HCT116 (cell line): ENCODE data around the gene BPTF. TPM values are rescaled to one million over a fixed set of nuclear protein-coding genes. Genes with fewer than 3 reads are reported as not detected.

Source experiments
- ATAC-seq: fragments of 200-7000 bp; cut with Tn5 transposase; 2 replicates; pipeline ENCODE4 v1.9.1; 2020; ENCODE audit warnings: mild to moderate bottlenecking, moderate library complexity
- BruUV-seq: library from RNA; stranded (reverse); fragments of 400-500 nt; replicated peaks from 2 replicates; lab custom pipeline; 2021; lab: Mats Ljungman, UMichigan
- CTCF ChIA-PET: fragments of 300-600 bp; sonication (Branson Sonifier 250); formaldehyde crosslinking; loops from one replicate; lab custom pipeline; 2021; ENCODE audit warnings: antibody characterized with exemption; lab: Charles Lee
- POLR2A ChIA-PET: fragments of 300-600, 350-600 bp; sonication (Branson Sonifier 250); formaldehyde crosslinking; loops from one replicate; lab custom pipeline; 2021; ENCODE audit warnings: antibody characterized with exemption; lab: Charles Lee
- RAD21 ChIA-PET, 2 experiments: fragments of 300-600 bp; sonication (Branson Sonifier 250); formaldehyde crosslinking; loops; one replicate each; lab custom pipeline; 2023; ENCODE audit warnings: low total read pairs in 2 of 2; ENCODE audit not compliant: uncharacterized antibody in 2 of 2, unreplicated experiment in 2 of 2, low non-redundant PET in 1 of 2; lab: Charles Lee
- DNase-seq: peaks from one replicate; pipeline ENCODE4 v3.0.0-alpha.2; 2010; ENCODE audit warnings: low read depth, low spot score
- H2AFZ ChIP-seq: fragments of 200-600 bp; shearing (Covaris generic), sonication (generic); 2 replicates; pipeline ENCODE4 v1.6.1; 2017; ENCODE audit warnings: low read depth, mixed run types, mixed read lengths, antibody characterized with exemption, low read length; ENCODE audit not compliant: poor library complexity, severe bottlenecking
- H3K27ac ChIP-seq: 2 replicates; pipeline ENCODE4 v1.5.1; 2012; ENCODE audit warnings: low read depth, low read length
- H3K27me3 ChIP-seq: fragments of 200-600 bp; sonication (generic); 2 replicates; pipeline ENCODE4 v1.6.1; 2016; ENCODE audit warnings: mixed run types, low read length, mixed read lengths; ENCODE audit not compliant: insufficient read depth
- H3K36me3 ChIP-seq, 2 experiments: fragments of 200-500 bp in 1 of 2; fragments of 200-600 bp in 1 of 2; sonication (Bioruptor generic) in 1 of 2; sonication (generic) in 1 of 2; 2 replicates each; pipeline versions ENCODE4 v1.5.1 to v1.6.1; 2014 to 2016; ENCODE audit warnings: low read length in 2 of 2, inconsistent platforms in 1 of 2, mixed read lengths in 1 of 2, mixed run types in 1 of 2; ENCODE audit not compliant: insufficient read depth in 2 of 2, control insufficient read depth in 1 of 2
- H3K4me1 ChIP-seq, 2 experiments: fragments of 200-600 bp in 1 of 2; sonication (generic) in 1 of 2; 2 replicates each; pipeline versions ENCODE4 v1.5.1 to v1.6.1; 2012 to 2017; ENCODE audit warnings: low read length in 2 of 2, inconsistent platforms in 1 of 2, mild to moderate bottlenecking in 1 of 2, mixed read lengths in 1 of 2, mixed run types in 1 of 2, moderate library complexity in 1 of 2; ENCODE audit not compliant: insufficient read depth in 2 of 2, control insufficient read depth in 1 of 2
- H3K4me2 ChIP-seq: fragments of 200-600 bp; sonication (generic); 2 replicates; pipeline ENCODE4 v1.6.1; 2017; ENCODE audit warnings: mixed run types, low read length, mixed read lengths
- H3K4me3 ChIP-seq, 2 experiments: fragments of 200-600 bp in 1 of 2; sonication (generic) in 1 of 2; replicated peaks in 1 of 2; 2 replicates each; pipeline ENCODE4 v1.5.1; 2011 to 2016; ENCODE audit warnings: low read length in 2 of 2, control low read depth in 1 of 2, low read depth in 1 of 2, mild to moderate bottlenecking in 1 of 2, mixed read lengths in 1 of 2, mixed run types in 1 of 2
- H3K79me2 ChIP-seq: fragments of 200-600 bp; sonication (generic); 2 replicates; pipeline ENCODE4 v1.6.1; 2017; ENCODE audit warnings: mild to moderate bottlenecking, mixed run types, low read length, moderate library complexity, mixed read lengths; ENCODE audit not compliant: insufficient read depth
- H3K9ac ChIP-seq: fragments of 200-600 bp; sonication (generic); 2 replicates; pipeline ENCODE4 v1.6.1; 2016; ENCODE audit warnings: low read length, mixed read lengths
- H3K9me2 ChIP-seq: fragments of 200-600 bp; sonication (generic), shearing (Covaris generic); 2 replicates; pipeline ENCODE4 v1.6.1; 2017; ENCODE audit warnings: mixed run types, mild to moderate bottlenecking, moderate library complexity; ENCODE audit not compliant: insufficient read depth
- H3K9me3 ChIP-seq, 2 experiments: fragments of 200-500 bp in 1 of 2; fragments of 200-600 bp in 1 of 2; sonication (Bioruptor generic) in 1 of 2; sonication (generic) in 1 of 2; 2 replicates each; pipeline ENCODE4 v1.6.1; 2014 to 2017; ENCODE audit warnings: low read length in 2 of 2, mixed read lengths in 2 of 2, inconsistent platforms in 1 of 2, low read depth in 1 of 2, mild to moderate bottlenecking in 1 of 2, mixed run types in 1 of 2, moderate library complexity in 1 of 2; ENCODE audit not compliant: control insufficient read depth in 1 of 2, insufficient read depth in 1 of 2
- H4K20me1 ChIP-seq: fragments of 200-600 bp; sonication (generic), shearing (Covaris generic); 2 replicates; pipeline ENCODE4 v1.6.1; 2017; ENCODE audit warnings: mixed run types, mild to moderate bottlenecking, moderate library complexity; ENCODE audit not compliant: insufficient read depth
- CBX3 ChIP-seq: IDR thresholded peaks from 2 replicates; pipeline ENCODE4 v1.6.1; 2012; ENCODE audit warnings: low read depth
- ELF1 ChIP-seq: IDR thresholded peaks from 2 replicates; pipeline ENCODE4 v1.6.1; 2012; ENCODE audit warnings: low read depth, borderline replicate concordance
- FOSL1 ChIP-seq: IDR thresholded peaks from 2 replicates; pipeline ENCODE4 v1.6.1; 2012; ENCODE audit warnings: low read depth
- POLR2A ChIP-seq: IDR thresholded peaks from 2 replicates; pipeline ENCODE4 v1.7.0; 2011; ENCODE audit warnings: borderline replicate concordance; ENCODE audit not compliant: insufficient read depth, insufficient read length; ENCODE audit errors: extremely low read depth
- SP1 ChIP-seq: IDR thresholded peaks from 2 replicates; pipeline ENCODE4 v1.6.1; 2012; ENCODE audit warnings: low read depth
- SRF ChIP-seq: IDR thresholded peaks from 2 replicates; pipeline ENCODE4 v1.6.1; 2012; ENCODE audit warnings: low read depth
- YY1 ChIP-seq: IDR thresholded peaks from 2 replicates; pipeline ENCODE4 v1.6.1; 2011; ENCODE audit warnings: low read length, low read depth, moderate library complexity, mild to moderate bottlenecking; ENCODE audit not compliant: insufficient replicate concordance; ENCODE audit errors: extremely low read depth
- intact Hi-C: fragments of 100-400 bp; cut with micrococcal nuclease; formaldehyde crosslinking; loops from 2 replicates; pipeline ENCODE4 v1.10.0; 2022
- total RNA-seq: library from RNA; stranded (reverse); gene quantifications from one replicate; pipeline ENCODE4 v1.2.1, GENCODE V29; 2021; ENCODE audit not compliant: unreplicated experiment
- TF ChIP-seq, protein P1 (sequence below), 3 experiments: fragments of 200-600 bp in 1 of 3; sonication (generic) in 1 of 3; IDR thresholded peaks in 2 of 3; conservative IDR thresholded peaks in 1 of 3; 2 replicates each; pipeline ENCODE4 v1.5.1; 2012 to 2017; ENCODE audit warnings: low read depth in 2 of 3, low read length in 2 of 3, antibody characterized with exemption in 1 of 3, borderline replicate concordance in 1 of 3, control low read depth in 1 of 3, mild to moderate bottlenecking in 1 of 3, mixed read lengths in 1 of 3, mixed run types in 1 of 3, moderate library complexity in 1 of 3; ENCODE audit not compliant: insufficient read depth in 1 of 3

The BPTF gene
- total RNA-seq, 1 experiment from 2014 or later, result 114 TPM

GRCh38 chr17:67831268-67831667, 6.0 kb downstream of the BPTF start:
- Histone ChIP-seq H3K36me3 (0 out of 4 replicates have a peak, but pooled peaks cover 0 to 2% of the 10 kb centered on the region in 2 experiments), H3K27me3 (no peaks in the 10 kb centered on the region), H3K79me2 (peaks cover 97% of the 10 kb centered on the region), H3K9me3 (no peaks in the 10 kb centered on the region), H2AFZ (no peak overlapping the region), H3K9me2 (no peaks in the 10 kb centered on the region), H3K4me1 (peaks cover 10 to 13% of the 10 kb centered on the region in 2 experiments), H3K27ac (no peak overlapping the region), H3K4me3 (no peak overlapping the region), H3K9ac (no peak overlapping the region), H3K4me2 (no peak overlapping the region), H4K20me1 (peaks cover 27% of the 10 kb centered on the region; the same call in 1 of the 2 replicates)
- ATAC-seq (no peak), DNase-seq (no peak)
- TF ChIP-seq YY1 (no peak), POLR2A (no peak), CBX3 (no peak), ELF1 (no peak), SP1 (no peak), SRF (no peak), FOSL1 (no peak)
- intact Hi-C loops, result no loop called here
- BruUV-seq, result no TSS peak
- ChIA-PET CTCF (no interaction called here), RAD21 (no interaction called here), POLR2A (no interaction called here)

GRCh38 chr17:67833134-67833533, 7.8 kb downstream of the BPTF start:
- no peak overlapping the region for H3K4me3 ChIP-seq
- CTCF ChIA-PET, result interaction anchor here (0.7 kb wide), 1 partner anchor 9 kb away, joined by 3 read pairs; no protein-coding TSS in a partner anchor
- H3K9ac ChIP-seq, result no peak overlapping the region
- no peak overlapping the region for H3K4me2 ChIP-seq
- intact Hi-C loops, result no loop called here
- peaks cover 36% of the 10 kb centered on the region; the same call in 1 of the 2 replicates for H4K20me1 ChIP-seq
- BruUV-seq, result no TSS peak
- H3K36me3 ChIP-seq, result 0 out of 4 replicates have a peak, but pooled peaks cover 0 to 2% of the 10 kb centered on the region in 2 experiments
- H3K9me3 ChIP-seq, result no peaks in the 10 kb centered on the region
- POLR2A ChIA-PET, result no interaction called here
- no peak overlapping the region for H2AFZ ChIP-seq
- no peaks in the 10 kb centered on the region for H3K9me2 ChIP-seq
- RAD21 ChIA-PET, result interaction anchor here in 1 of 2 experiments (0.7 kb wide), 1 partner anchor 119 kb away, joined by 6 read pairs; no protein-coding TSS in a partner anchor
- no peak overlapping the region for H3K27ac ChIP-seq
- no peak for TF ChIP-seq SRF
- TF ChIP-seq, protein P1, sequence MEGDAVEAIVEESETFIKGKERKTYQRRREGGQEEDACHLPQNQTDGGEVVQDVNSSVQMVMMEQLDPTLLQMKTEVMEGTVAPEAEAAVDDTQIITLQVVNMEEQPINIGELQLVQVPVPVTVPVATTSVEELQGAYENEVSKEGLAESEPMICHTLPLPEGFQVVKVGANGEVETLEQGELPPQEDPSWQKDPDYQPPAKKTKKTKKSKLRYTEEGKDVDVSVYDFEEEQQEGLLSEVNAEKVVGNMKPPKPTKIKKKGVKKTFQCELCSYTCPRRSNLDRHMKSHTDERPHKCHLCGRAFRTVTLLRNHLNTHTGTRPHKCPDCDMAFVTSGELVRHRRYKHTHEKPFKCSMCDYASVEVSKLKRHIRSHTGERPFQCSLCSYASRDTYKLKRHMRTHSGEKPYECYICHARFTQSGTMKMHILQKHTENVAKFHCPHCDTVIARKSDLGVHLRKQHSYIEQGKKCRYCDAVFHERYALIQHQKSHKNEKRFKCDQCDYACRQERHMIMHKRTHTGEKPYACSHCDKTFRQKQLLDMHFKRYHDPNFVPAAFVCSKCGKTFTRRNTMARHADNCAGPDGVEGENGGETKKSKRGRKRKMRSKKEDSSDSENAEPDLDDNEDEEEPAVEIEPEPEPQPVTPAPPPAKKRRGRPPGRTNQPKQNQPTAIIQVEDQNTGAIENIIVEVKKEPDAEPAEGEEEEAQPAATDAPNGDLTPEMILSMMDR (IDR thresholded peaks at IDR 0.05 in 2 of 3, conservative IDR thresholded peaks at IDR 0.05 in 1 of 3; ENCODE audit: borderline replicate concordance in 1 of 3, insufficient read depth in 1 of 3, low read depth in 2 of 3, low read length in 2 of 3), result no peak
- no peak for TF ChIP-seq SP1
- peaks cover 97% of the 10 kb centered on the region for H3K79me2 ChIP-seq
- peaks cover 0 to 11% of the 10 kb centered on the region in 2 experiments; a peak in 3 of 4 replicates for H3K4me1 ChIP-seq
- no peak for ATAC-seq
- DNase-seq, result no peak
- H3K27me3 ChIP-seq, result no peaks in the 10 kb centered on the region
